Measurements from ENCODE around the gene ATP8B3. TPM values are rescaled to one million over a fixed set of nuclear protein-coding genes. Genes with fewer than 3 reads are reported as not detected.

ATP8B3 gene
- total and polyA plus RNA-seq, 2 of the 13 experiments (the other 11 are each of a cell fraction or from before 2014, with no cell fraction given) = 2.6 to 5.9 TPM

DNA sequence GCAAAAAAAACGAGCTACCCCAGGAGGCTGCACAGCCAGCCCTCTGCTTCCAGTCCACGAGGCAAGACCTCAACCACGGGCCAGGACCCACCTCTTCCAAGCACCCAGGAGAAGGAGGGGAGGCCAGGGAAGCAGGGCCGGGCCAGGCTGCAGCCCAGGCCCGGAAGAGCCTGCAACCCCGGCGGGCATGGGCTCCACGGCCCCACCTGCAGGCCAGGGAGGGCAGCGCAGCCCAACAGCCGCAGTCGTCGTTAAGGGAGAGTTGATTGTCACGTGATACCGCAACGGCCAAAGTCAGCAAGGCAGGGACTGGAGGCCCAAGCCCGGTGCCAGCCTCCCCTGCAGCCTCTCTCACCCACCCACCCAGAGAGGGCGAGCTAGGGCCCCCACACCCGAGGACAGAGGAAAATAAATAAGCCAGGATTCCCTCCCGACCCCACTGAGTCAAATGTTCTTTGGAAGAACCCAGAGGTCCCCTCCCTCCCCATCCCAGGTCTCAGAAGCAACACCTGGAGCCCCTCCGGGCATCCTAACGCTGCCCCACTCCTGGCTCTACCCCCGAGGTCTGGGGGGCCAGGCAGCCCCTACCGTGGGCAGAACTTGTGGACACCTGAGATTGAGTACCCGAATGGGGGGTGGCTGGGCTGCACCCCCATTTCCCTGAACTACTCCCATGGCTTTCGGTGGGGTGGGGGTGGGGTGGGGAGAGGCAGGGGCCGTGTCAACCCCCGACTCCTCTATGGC lies 41.4 kb upstream of the ATP8B3 start (continued):
- TF ChIP-seq MYC (CRISPR knock-in tag; IDR thresholded peaks at IDR 0.05; ENCODE audit: borderline replicate concordance) = peak; percentile 37; the same call in 1 of the 2 replicates
- TF ChIP-seq ZNF614 (CRISPR knock-in tag; IDR thresholded peaks at IDR 0.05; ENCODE audit: borderline replicate concordance) = 0 out of 2 replicates have a peak, but pooled peaks have one; percentile 20
- TF ChIP-seq CREB1 (IDR thresholded peaks at IDR 0.05) = no peak
- TF ChIP-seq CREB1 (CRISPR knock-in tag; IDR thresholded peaks at IDR 0.05) = no peak
- TF ChIP-seq, protein P1, sequence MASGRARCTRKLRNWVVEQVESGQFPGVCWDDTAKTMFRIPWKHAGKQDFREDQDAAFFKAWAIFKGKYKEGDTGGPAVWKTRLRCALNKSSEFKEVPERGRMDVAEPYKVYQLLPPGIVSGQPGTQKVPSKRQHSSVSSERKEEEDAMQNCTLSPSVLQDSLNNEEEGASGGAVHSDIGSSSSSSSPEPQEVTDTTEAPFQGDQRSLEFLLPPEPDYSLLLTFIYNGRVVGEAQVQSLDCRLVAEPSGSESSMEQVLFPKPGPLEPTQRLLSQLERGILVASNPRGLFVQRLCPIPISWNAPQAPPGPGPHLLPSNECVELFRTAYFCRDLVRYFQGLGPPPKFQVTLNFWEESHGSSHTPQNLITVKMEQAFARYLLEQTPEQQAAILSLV (CRISPR knock-in tag; IDR thresholded peaks at IDR 0.05; ENCODE audit: borderline replicate concordance) = peak; percentile 62; the same call in 1 of the 2 replicates
- TF ChIP-seq, protein P2, sequence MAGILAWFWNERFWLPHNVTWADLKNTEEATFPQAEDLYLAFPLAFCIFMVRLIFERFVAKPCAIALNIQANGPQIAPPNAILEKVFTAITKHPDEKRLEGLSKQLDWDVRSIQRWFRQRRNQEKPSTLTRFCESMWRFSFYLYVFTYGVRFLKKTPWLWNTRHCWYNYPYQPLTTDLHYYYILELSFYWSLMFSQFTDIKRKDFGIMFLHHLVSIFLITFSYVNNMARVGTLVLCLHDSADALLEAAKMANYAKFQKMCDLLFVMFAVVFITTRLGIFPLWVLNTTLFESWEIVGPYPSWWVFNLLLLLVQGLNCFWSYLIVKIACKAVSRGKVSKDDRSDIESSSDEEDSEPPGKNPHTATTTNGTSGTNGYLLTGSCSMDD (CRISPR knock-in tag; IDR thresholded peaks at IDR 0.05) = no peak
- no peak for TF ChIP-seq TMF1 (CRISPR knock-in tag; IDR thresholded peaks at IDR 0.05; ENCODE audit: low read depth)
- TF ChIP-seq, protein P3, sequence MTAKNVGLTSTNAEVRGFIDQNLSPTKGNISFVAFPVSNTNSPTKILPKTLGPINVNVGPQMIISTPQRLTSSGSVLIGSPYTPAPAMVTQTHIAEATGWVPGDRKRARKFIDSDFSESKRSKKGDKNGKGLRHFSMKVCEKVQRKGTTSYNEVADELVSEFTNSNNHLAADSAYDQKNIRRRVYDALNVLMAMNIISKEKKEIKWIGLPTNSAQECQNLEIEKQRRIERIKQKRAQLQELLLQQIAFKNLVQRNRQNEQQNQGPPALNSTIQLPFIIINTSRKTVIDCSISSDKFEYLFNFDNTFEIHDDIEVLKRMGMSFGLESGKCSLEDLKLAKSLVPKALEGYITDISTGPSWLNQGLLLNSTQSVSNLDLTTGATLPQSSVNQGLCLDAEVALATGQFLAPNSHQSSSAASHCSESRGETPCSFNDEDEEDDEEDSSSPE (CRISPR knock-in tag; IDR thresholded peaks at IDR 0.05) = 0 out of 2 replicates have a peak, but pooled peaks have one; percentile 32
- no peak for TF ChIP-seq ZNF567 (CRISPR knock-in tag; IDR thresholded peaks at IDR 0.05; ENCODE audit: borderline replicate concordance)
- no peak for TF ChIP-seq ZNF558 (CRISPR knock-in tag; IDR thresholded peaks at IDR 0.05; ENCODE audit: borderline replicate concordance)
- 0 out of 2 replicates have a peak, but pooled peaks have one; percentile 15 for TF ChIP-seq ZNF782 (CRISPR knock-in tag; IDR thresholded peaks at IDR 0.05; ENCODE audit: borderline replicate concordance)
- TF ChIP-seq AGO2 (optimal IDR thresholded peaks at IDR 0.05; ENCODE audit: low read depth, low read length) = peak; percentile 38
- TF ChIP-seq SOX5 (CRISPR knock-in tag; IDR thresholded peaks at IDR 0.05; ENCODE audit: borderline replicate concordance) = peak; percentile 16; the same call in 1 of the 2 replicates
- TF ChIP-seq ZMAT3 (CRISPR knock-in tag; conservative IDR thresholded peaks at IDR 0.05) = no peak
- TF ChIP-seq, protein P4, sequence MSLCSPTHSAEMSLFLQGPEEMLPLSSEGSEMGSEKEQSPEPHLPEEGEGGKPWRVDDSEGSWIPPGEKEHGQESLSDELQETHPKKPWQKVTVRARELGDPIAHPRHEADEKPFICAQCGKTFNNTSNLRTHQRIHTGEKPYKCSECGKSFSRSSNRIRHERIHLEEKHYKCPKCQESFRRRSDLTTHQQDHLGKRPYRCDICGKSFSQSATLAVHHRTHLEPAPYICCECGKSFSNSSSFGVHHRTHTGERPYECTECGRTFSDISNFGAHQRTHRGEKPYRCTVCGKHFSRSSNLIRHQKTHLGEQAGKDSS (CRISPR knock-in tag; IDR thresholded peaks at IDR 0.05; ENCODE audit: borderline replicate concordance, low read depth) = no peak
- TF ChIP-seq, protein P5, sequence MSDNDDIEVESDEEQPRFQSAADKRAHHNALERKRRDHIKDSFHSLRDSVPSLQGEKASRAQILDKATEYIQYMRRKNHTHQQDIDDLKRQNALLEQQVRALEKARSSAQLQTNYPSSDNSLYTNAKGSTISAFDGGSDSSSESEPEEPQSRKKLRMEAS (IDR thresholded peaks at IDR 0.05) = 0 out of 2 replicates have a peak, but pooled peaks have one; percentile 32
- TF ChIP-seq, protein P6, sequence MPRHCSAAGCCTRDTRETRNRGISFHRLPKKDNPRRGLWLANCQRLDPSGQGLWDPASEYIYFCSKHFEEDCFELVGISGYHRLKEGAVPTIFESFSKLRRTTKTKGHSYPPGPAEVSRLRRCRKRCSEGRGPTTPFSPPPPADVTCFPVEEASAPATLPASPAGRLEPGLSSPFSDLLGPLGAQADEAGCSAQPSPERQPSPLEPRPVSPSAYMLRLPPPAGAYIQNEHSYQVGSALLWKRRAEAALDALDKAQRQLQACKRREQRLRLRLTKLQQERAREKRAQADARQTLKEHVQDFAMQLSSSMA (CRISPR knock-in tag; IDR thresholded peaks at IDR 0.05) = no peak
- no peak for TF ChIP-seq PAWR (CRISPR knock-in tag; IDR thresholded peaks at IDR 0.05; ENCODE audit: borderline replicate concordance)
- TF ChIP-seq NFE2 (CRISPR knock-in tag; IDR thresholded peaks at IDR 0.05) = no peak
- no peak for TF ChIP-seq FOXA1 (IDR thresholded peaks at IDR 0.05)
- peak; percentile 53; the same call in 1 of the 2 replicates for TF ChIP-seq FOXA1 (CRISPR knock-in tag; IDR thresholded peaks at IDR 0.05)
- no peak for TF ChIP-seq MIER3 (CRISPR knock-in tag; IDR thresholded peaks at IDR 0.05; ENCODE audit: borderline replicate concordance)
- no peak for TF ChIP-seq RCOR2 (CRISPR knock-in tag; IDR thresholded peaks at IDR 0.05)
- TF ChIP-seq KLF6 (CRISPR knock-in tag; IDR thresholded peaks at IDR 0.05) = no peak
- TF ChIP-seq KMT2B (CRISPR knock-in tag; IDR thresholded peaks at IDR 0.05) = no peak
- TF ChIP-seq DNMT1 (CRISPR knock-in tag; IDR thresholded peaks at IDR 0.05) = no peak
- peak; percentile 46; the same call in 1 of the 2 replicates for TF ChIP-seq ZFY (CRISPR knock-in tag; IDR thresholded peaks at IDR 0.05)
